HUES64 (cell line): Measurements from ENCODE around the gene CCDC197.

Experiments
- H3K27ac ChIP-seq: 2 replicates; pipeline ENCODE4 v1.7.0; 2013; ENCODE audit warnings: low read depth, low read length, inconsistent platforms
- H3K27me3 ChIP-seq: 2 replicates; pipeline ENCODE4 v1.6.1; 2013; ENCODE audit warnings: mild to moderate bottlenecking, low read length; ENCODE audit not compliant: insufficient read depth
- H3K36me3 ChIP-seq: 2 replicates; pipeline ENCODE4 v1.6.1; 2013; ENCODE audit warnings: mild to moderate bottlenecking, low read length; ENCODE audit not compliant: insufficient read depth
- H3K4me1 ChIP-seq: 2 replicates; pipeline ENCODE4 v1.6.1; 2013; ENCODE audit warnings: mild to moderate bottlenecking, low read length, moderate library complexity; ENCODE audit not compliant: insufficient read depth
- H3K4me3 ChIP-seq: 2 replicates; pipeline ENCODE4 v1.5.1; 2013; ENCODE audit warnings: mild to moderate bottlenecking, low read length, moderate library complexity
- H3K9ac ChIP-seq: 2 replicates; pipeline ENCODE4 v1.6.1; 2013; ENCODE audit warnings: mild to moderate bottlenecking, low read depth, low read length
- H3K9me3 ChIP-seq: 2 replicates; pipeline ENCODE4 v1.6.1; 2013; ENCODE audit warnings: low read depth, low read length; ENCODE audit not compliant: insufficient read depth
- WGBS: fragments of 150-250, 120-280 bp; methylation state at CpG from one replicate; pipeline ENCODE4 v1.1.7; 2013; ENCODE audit warnings: missing lambda C conversion rate; 5-methylcytosine and 5-hydroxymethylcytosine counted together

The CCDC197 gene

DNA sequence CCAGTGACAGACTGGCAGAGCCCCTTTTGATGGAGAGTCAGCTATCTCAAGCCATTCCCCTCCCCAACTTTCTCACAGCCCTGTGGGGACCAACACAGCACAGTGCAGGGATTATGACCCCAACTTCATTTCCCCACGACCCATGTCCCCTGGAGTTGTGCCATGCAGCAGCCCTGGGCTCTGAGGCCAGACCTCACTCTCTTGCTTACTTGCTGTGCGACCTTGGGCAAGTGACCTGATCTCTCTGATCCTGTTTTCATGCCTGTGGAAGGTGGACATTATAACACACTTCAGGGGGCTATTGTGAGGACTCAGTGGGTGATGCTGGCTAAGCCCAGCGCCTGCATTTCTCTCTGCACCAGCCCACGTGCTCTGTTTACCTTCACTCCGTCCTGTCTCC is 43.1 kb downstream of the CCDC197 start:
- no peaks in the 10 kb centered on the region for H3K9me3 ChIP-seq
- 76% methylated on average over 5 of the region's 5 CpGs for WGBS
- no peak overlapping the region for H3K9ac ChIP-seq
- no peaks in the 10 kb centered on the region for H3K4me1 ChIP-seq
- H3K36me3 ChIP-seq: peaks cover 19% of the 10 kb centered on the region
- no peak overlapping the region for H3K27ac ChIP-seq
- H3K4me3 ChIP-seq: no peak overlapping the region
- no peaks in the 10 kb centered on the region for H3K27me3 ChIP-seq

DNA sequence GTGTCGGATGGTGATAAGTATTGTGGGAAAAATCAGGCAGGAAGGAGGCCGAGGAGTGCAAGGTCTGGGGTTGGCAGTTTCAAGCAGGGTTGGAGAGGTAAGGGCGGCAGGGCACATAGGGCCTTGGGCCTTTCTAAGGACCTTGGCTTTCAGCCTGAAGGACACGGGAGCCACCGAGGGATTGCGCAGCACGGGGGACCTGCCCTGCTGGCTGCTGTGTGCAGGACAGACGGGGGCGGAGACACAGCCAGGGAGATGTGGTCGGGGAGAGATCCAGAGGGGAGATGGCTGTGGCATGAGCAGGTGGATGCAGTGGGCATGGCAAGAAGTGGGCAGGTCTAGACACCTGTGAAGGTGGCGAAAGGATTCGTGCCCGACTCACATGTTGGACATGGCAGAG is 43.7 kb downstream of the CCDC197 start:
- Histone ChIP-seq H3K4me3 (no peak overlapping the region), H3K27ac (no peak overlapping the region), H3K9ac (no peak overlapping the region), H3K36me3 (peaks cover 25% of the 10 kb centered on the region), H3K27me3 (no peaks in the 10 kb centered on the region), H3K4me1 (no peaks in the 10 kb centered on the region), H3K9me3 (no peaks in the 10 kb centered on the region)
- 91% methylated on average over 13 of the region's 13 CpGs for WGBS

DNA sequence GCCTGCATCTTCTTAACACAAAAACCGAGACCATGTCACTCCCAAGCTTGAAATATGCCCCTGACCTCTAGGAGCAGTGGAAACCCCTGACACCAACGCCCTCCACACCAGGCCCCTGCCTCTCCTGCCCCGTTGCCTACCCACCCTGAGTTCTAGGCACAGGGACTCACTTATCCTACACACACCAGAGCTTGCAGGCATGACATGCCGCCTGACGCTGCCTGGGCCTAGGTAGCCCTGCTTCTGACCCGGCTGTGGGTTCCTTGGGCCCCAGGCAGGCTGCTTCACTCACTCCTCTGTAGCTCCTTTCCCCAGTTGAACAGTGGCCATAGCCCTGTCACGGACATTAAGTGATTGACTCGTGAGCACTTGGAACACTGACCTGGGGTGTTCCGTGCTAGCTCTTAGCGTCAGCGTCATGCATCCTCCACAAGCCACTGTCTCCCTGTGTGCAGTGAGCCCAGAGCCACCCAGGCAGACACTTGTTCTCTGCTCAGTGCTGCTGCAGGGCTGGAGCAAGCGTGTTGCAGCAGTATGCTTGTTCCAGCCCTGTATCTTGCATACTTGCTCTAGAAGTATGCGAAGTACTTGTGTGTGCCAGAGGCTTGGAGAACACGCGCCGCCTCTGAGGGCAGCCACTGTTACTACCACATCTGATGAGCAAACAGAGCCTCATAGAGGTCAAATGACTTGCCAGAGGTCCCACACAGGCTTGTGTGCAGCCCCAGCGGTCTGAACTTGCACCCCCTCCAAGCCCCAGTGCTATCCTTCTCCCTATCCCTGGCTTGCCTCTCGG is 44.6 kb downstream of the CCDC197 start:
- H3K27ac ChIP-seq: no peak overlapping the region
- no peaks in the 10 kb centered on the region for H3K27me3 ChIP-seq
- WGBS: 90% methylated on average over 18 of the region's 18 CpGs
- H3K36me3 ChIP-seq: peaks cover 34% of the 10 kb centered on the region
- no peaks in the 10 kb centered on the region for H3K9me3 ChIP-seq
- no peak overlapping the region for H3K4me3 ChIP-seq
- H3K9ac ChIP-seq: no peak overlapping the region
- H3K4me1 ChIP-seq: no peaks in the 10 kb centered on the region

DNA sequence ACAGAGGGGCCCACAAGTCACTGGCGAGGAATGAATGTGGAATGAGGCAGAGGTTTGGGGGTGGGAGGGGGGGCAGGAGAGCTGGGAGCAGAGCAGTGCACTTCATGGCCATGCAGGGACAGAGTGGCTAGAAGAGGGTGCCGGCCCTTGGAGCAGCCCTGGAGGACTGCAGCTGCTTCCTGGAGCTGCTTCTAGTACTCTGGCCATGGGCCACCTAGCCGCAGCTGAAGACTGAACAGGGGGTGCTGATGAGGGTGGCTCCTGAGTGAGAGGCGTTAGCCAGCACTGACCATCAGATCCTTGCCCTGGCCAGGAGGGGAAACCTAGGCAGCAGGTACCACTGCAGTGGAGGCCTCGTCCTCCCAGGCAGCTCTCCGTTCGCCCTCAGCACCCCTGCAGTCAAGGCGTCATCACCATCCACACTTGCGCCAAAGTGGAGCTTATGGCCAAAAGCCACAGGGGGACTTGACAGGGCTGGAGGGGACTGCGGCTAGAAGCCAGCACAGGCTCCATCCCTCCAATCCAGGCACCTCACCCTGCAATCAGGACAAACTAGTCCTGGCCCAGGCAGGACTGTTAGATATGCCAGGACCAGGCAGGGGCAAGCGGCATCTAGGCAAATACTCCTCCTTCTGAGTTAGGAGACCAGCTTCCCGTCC is 45.5 kb downstream of the CCDC197 start:
- H3K27me3 ChIP-seq: no peaks in the 10 kb centered on the region
- H3K4me3 ChIP-seq: no peak overlapping the region
- no peaks in the 10 kb centered on the region for H3K4me1 ChIP-seq
- no peak overlapping the region for H3K9ac ChIP-seq
- WGBS: 92% methylated on average over 12 of the region's 12 CpGs
- H3K36me3 ChIP-seq: peaks cover 42% of the 10 kb centered on the region
- H3K9me3 ChIP-seq: no peaks in the 10 kb centered on the region
- H3K27ac ChIP-seq: no peak overlapping the region

DNA sequence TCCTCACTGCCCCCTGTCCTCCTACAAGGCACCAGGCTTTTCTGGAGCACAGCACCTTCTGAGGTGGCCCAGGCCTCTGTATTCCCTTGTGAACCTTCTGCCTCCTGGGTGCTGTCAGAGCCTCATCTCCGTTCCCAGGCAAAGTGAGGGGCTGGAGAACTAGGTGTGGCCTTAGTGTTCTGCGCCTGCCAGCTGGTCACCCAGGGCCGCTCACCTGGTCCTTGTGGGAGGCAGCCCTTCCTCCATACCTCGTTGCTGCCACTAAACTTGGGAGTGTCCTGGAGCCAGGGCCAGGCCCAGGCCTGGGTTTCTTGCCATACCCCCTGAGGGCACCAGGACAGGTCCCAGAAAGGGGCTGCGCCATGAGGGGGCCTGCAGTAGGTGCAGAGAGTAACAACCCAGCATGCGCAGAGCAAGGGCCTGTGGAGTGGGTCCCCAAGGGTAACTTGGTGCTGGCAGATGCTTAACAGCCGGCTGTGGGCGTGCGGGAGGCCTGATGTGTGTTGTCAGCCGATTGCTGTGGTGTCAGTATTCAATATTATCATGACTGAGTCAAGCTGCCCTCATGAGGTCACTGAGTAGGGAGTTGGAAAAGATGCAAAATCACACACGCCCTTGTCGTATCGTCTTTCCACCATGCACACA is 46.1 kb downstream of the CCDC197 start:
- Histone ChIP-seq H3K9me3 (no peaks in the 10 kb centered on the region), H3K36me3 (peaks cover 47% of the 10 kb centered on the region), H3K4me3 (no peak overlapping the region), H3K4me1 (no peaks in the 10 kb centered on the region), H3K9ac (no peak overlapping the region), H3K27ac (no peak overlapping the region), H3K27me3 (no peaks in the 10 kb centered on the region)
- WGBS: 93% methylated on average over 13 of the region's 13 CpGs

DNA sequence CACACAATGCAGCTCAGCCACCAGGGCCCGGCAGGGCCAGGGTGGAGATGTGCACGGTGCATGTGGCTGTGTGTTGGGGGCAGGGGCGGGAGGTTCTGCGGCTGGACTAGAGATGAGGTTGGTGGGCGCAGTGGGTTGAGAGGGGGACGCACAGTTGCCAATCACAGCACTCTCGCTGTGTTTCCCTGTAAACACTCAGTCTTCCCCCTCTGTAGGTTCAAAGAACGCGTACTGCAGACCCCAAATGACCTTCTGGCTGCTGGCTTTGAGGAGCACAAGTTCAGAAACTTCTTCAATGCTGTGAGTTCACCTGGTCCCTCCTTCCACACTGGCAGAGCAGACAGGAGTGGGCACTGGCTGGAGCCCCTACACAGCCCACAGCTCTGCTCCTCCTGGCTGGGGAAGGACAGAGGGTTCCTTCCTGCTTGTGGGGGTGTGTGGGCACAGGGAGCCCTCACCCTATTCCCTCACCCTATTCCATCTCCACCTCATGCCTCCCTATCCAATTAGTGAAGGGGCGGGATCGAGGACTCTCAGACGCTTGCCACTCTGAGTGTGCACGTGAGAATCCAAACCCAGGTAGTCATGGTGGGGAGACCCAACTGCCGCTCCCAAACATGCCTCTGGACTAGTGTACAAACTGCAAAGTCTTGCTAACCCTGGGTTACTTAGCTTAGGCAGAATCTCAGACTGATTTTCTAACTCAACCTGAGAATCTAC is 46.8 kb downstream of the CCDC197 start:
- Histone ChIP-seq H3K36me3 (peaks cover 53% of the 10 kb centered on the region), H3K4me3 (no peak overlapping the region), H3K9ac (no peak overlapping the region), H3K27ac (no peak overlapping the region), H3K27me3 (no peaks in the 10 kb centered on the region), H3K4me1 (no peaks in the 10 kb centered on the region), H3K9me3 (no peaks in the 10 kb centered on the region)
- 95% methylated on average over 14 of the region's 14 CpGs for WGBS

DNA sequence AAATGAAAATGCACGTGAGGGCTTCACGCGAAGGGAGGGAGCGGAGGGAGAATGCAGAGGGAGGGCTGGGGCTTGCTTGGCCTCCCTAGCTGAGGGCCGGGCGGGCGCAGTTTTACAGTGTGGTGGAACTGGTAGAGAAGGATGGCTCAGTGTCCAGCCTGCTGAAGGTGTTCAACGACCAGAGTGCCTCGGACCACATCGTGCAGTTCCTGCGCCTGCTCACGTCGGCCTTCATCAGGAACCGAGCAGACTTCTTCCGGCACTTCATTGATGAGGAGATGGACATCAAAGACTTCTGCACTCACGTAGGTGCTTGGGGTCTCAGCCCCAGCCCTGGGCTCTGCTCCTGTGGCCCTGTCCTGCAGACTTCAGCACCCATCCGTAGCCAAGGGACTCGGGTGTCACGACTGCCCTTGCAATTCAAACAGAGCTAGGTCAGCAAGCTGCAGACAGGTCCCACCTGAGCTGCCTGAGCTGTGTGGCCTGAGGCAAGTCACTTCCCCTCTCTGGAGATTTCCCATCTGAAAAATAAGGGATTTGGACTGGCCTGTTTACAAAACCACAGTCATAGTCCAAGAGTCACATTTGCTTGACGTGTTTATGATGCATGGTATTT is 47.5 kb downstream of the CCDC197 start:
- Histone ChIP-seq H3K4me1 (no peaks in the 10 kb centered on the region), H3K9ac (no peak overlapping the region), H3K4me3 (no peak overlapping the region), H3K36me3 (peaks cover 58% of the 10 kb centered on the region), H3K27ac (no peak overlapping the region), H3K9me3 (no peaks in the 10 kb centered on the region), H3K27me3 (no peaks in the 10 kb centered on the region)
- 95% methylated on average over 20 of the region's 20 CpGs for WGBS

DNA sequence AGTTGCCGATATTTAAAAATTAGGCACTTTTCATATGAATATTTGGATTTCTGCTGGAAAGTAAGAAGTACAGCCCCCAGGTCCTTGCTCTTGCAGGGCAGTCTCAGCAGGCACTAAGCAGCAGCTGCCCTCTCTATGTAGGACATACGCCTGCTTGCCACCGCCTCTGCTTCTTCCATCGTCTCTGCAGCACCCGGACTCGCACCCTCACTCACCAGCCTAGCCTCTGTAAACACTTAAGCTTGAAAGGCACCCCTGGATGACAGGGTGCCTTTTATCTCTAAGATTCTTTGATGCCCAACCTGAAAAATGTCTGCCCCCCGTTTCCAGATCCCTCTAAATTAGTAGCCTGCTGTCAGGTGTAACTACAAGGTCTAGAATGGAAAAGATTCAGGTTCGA is 48.0 kb downstream of the CCDC197 start:
- no peak overlapping the region for H3K9ac ChIP-seq
- no peaks in the 10 kb centered on the region for H3K27me3 ChIP-seq
- 94% methylated on average over 8 of the region's 8 CpGs for WGBS
- no peak overlapping the region for H3K4me3 ChIP-seq
- peaks cover 63% of the 10 kb centered on the region for H3K36me3 ChIP-seq
- H3K27ac ChIP-seq: no peak overlapping the region
- H3K4me1 ChIP-seq: no peaks in the 10 kb centered on the region
- H3K9me3 ChIP-seq: no peaks in the 10 kb centered on the region

DNA sequence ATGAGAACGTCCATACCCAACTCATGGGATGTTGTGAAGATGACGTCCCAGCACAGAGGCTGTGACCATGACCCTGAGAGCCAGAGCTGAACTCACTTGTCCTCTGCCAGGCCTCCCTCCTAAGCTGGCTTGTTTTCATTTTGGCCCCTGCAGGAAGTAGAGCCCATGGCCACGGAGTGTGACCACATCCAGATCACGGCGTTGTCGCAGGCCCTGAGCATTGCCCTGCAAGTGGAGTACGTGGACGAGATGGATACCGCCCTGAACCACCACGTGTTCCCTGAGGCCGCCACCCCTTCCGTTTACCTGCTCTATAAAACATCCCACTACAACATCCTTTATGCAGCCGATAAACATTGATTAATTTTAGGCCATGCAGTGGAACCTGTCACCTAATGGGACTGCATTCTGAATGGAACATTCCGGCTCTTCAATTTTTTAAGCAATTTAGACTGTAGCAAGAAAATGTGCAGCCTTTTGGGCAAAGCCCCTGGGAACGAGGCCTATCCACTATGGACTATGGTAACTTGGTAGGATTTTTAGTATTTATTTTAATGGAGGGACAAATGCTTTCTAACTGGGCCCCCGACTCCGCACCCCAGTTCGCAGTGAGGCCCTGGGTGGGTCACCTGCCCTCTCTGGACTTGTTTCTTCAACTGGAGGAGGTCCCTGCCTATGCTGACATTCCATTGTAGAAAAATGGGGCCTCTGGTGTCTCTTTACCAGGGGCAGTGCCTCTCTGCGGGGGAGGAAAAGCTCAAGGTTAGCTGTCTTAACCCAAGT is 48.7 kb downstream of the CCDC197 start:
- Histone ChIP-seq H3K36me3 (peaks cover 69% of the 10 kb centered on the region), H3K9me3 (no peaks in the 10 kb centered on the region)

DNA sequence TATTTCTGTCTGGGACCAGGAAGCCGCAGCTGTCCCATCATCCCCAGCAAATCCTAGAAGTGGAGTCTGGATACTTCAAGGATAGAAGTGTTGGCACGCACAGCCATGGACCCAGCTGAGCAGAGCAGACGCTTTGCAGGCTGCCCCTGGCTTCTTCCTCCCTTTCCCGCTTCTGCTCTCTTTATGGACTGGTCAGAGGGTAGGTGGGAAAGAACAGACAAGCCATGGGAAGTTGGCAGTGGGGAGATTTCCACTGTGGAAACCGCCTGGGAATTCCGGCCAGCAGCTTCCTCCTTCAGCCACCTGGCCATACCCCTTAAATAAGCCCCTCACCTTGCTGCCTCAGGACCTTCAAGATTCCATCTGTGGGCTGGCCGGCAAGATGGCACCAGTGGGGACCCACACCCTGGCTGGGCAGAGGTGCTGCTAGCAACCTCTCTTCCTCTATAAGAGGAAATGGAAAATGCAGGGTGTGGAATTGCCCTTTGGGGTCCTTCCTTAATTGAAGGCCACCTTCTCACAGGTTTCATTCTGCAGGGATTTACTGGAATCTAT is 49.7 kb downstream of the CCDC197 start:
- H3K4me3 ChIP-seq: no peak overlapping the region
- no peaks in the 10 kb centered on the region for H3K9me3 ChIP-seq
- no peak overlapping the region for H3K27ac ChIP-seq
- no peaks in the 10 kb centered on the region for H3K27me3 ChIP-seq
- no peak overlapping the region for H3K9ac ChIP-seq
- peaks cover 80% of the 10 kb centered on the region for H3K36me3 ChIP-seq
- WGBS: 94% methylated on average over 7 of the region's 7 CpGs
- no peaks in the 10 kb centered on the region for H3K4me1 ChIP-seq

More for the DNA sequence above, 48.7 kb downstream of the CCDC197 start:
- Histone ChIP-seq H3K27ac (no peak overlapping the region), H3K4me3 (no peak overlapping the region), H3K9ac (no peak overlapping the region), H3K4me1 (no peaks in the 10 kb centered on the region), H3K27me3 (no peaks in the 10 kb centered on the region)
- WGBS: 95% methylated on average over 19 of the region's 19 CpGs
